Panc1 (cell line): ENCODE data around the gene RPL5. TPM values are rescaled to one million over a fixed set of nuclear protein-coding genes. Genes with fewer than 3 reads are reported as not detected.

Source experiments
- ATAC-seq: fragments of 200-7000 bp; cut with Tn5 transposase; 2 replicates; pipeline ENCODE4 v1.9.1; 2020; ENCODE audit warnings: mild to moderate bottlenecking, moderate library complexity
- BruUV-seq: library from RNA; stranded (reverse); fragments of 400-500 nt; replicated peaks from 2 replicates; lab custom pipeline; 2021; lab: Mats Ljungman, UMichigan
- CTCF ChIA-PET: fragments of 300-600 bp; sonication (Branson Sonifier 250); formaldehyde crosslinking; loops from one replicate; lab custom pipeline; 2022; ENCODE audit warnings: antibody characterized with exemption; lab: Charles Lee
- POLR2A ChIA-PET: fragments of 300-600 bp; sonication (Branson Sonifier 250); formaldehyde crosslinking; loops from one replicate; lab custom pipeline; 2022; ENCODE audit warnings: antibody characterized with exemption; lab: Charles Lee
- DNase-seq: peaks from one replicate; pipeline ENCODE4 v3.0.0-alpha.2; 2010; ENCODE audit warnings: low read depth, low spot score
- H3K27ac ChIP-seq: 2 replicates; pipeline ENCODE4 v1.5.1; 2011; ENCODE audit warnings: mild to moderate bottlenecking, low read length, inconsistent platforms
- H3K27me3 ChIP-seq: fragments of 200-500 bp; sonication (Bioruptor generic); 2 replicates; pipeline ENCODE4 v1.6.0; 2014; ENCODE audit warnings: low read length, inconsistent platforms; ENCODE audit not compliant: control insufficient read depth, insufficient read depth
- H3K36me3 ChIP-seq: fragments of 200-500 bp; sonication (Bioruptor generic); 2 replicates; pipeline ENCODE4 v1.5.1; 2014; ENCODE audit warnings: inconsistent platforms, mild to moderate bottlenecking, low read length, moderate library complexity; ENCODE audit not compliant: control insufficient read depth, insufficient read depth
- H3K4me1 ChIP-seq: 2 replicates; pipeline ENCODE4 v1.5.1; 2011; ENCODE audit warnings: inconsistent platforms, mild to moderate bottlenecking, low read length, moderate library complexity; ENCODE audit not compliant: control insufficient read depth, insufficient read depth
- H3K4me3 ChIP-seq, 2 experiments: 2 replicates each; pipeline ENCODE4 v1.5.1; 2011 to 2012; ENCODE audit warnings: low read depth in 2 of 2, low read length in 2 of 2, mild to moderate bottlenecking in 2 of 2, inconsistent platforms in 1 of 2, moderate library complexity in 1 of 2
- H3K9me3 ChIP-seq: fragments of 200-500 bp; sonication (Bioruptor generic); 2 replicates; pipeline ENCODE4 v1.5.1; 2014; ENCODE audit warnings: low read depth, mild to moderate bottlenecking, inconsistent platforms, low read length, moderate library complexity; ENCODE audit not compliant: control insufficient read depth, insufficient read depth
- POLR2AphosphoS5 ChIP-seq: IDR thresholded peaks from 2 replicates; pipeline ENCODE4 v1.6.1; 2012; ENCODE audit warnings: mild to moderate bottlenecking, low read depth, low read length, moderate library complexity
- REST ChIP-seq, 2 experiments: IDR thresholded peaks; 2 replicates each; pipeline ENCODE4 v1.6.1; 2011 to 2012; ENCODE audit warnings: low read depth in 2 of 2, control low read depth in 1 of 2, low read length in 1 of 2, mild to moderate bottlenecking in 1 of 2, moderate library complexity in 1 of 2; ENCODE audit not compliant: insufficient read depth in 1 of 2
- SIN3A ChIP-seq: IDR thresholded peaks from 2 replicates; pipeline ENCODE4 v1.6.1; 2012; ENCODE audit warnings: low read depth, mild to moderate bottlenecking, low read length, moderate library complexity, borderline replicate concordance; ENCODE audit not compliant: insufficient read depth
- TCF7L2 ChIP-seq: IDR thresholded peaks from 2 replicates; pipeline ENCODE4 v1.6.1; 2011; ENCODE audit warnings: mild to moderate bottlenecking, low read depth, low read length, inconsistent platforms
- in situ Hi-C: cut with HindIII; loops from 2 replicates; pipeline ENCODE4 v1.10.0; 2016; ENCODE audit warnings: low sequenced_read_pairs, low pct_unique_long_range_greater_than_20kb
- intact Hi-C: fragments of 100-400 bp; cut with micrococcal nuclease; formaldehyde crosslinking; loops from one replicate; pipeline ENCODE4 v1.10.0; 2022; ENCODE audit not compliant: unreplicated experiment
- total RNA-seq: library from RNA; stranded (reverse); gene quantifications from one replicate; pipeline ENCODE4 v1.2.1, GENCODE V29; 2021; ENCODE audit not compliant: unreplicated experiment
- TF ChIP-seq, protein P1 (sequence below): fragments of 450-650 bp; IDR thresholded peaks from 2 replicates; pipeline ENCODE4 v1.5.1; 2017; ENCODE audit warnings: mild to moderate bottlenecking

RPL5 gene
- total RNA-seq, 1 experiment from 2014 or later, result 446 TPM

- no peak for TF ChIP-seq POLR2AphosphoS5
- no peak for TF ChIP-seq SIN3A
- no peak for TF ChIP-seq TCF7L2
- no peak for TF ChIP-seq REST (IDR thresholded peaks at IDR 0.05; ENCODE audit: insufficient read depth in 1 of 2, low read depth in 2 of 2, low read length in 1 of 2)
- TF ChIP-seq, protein P1, sequence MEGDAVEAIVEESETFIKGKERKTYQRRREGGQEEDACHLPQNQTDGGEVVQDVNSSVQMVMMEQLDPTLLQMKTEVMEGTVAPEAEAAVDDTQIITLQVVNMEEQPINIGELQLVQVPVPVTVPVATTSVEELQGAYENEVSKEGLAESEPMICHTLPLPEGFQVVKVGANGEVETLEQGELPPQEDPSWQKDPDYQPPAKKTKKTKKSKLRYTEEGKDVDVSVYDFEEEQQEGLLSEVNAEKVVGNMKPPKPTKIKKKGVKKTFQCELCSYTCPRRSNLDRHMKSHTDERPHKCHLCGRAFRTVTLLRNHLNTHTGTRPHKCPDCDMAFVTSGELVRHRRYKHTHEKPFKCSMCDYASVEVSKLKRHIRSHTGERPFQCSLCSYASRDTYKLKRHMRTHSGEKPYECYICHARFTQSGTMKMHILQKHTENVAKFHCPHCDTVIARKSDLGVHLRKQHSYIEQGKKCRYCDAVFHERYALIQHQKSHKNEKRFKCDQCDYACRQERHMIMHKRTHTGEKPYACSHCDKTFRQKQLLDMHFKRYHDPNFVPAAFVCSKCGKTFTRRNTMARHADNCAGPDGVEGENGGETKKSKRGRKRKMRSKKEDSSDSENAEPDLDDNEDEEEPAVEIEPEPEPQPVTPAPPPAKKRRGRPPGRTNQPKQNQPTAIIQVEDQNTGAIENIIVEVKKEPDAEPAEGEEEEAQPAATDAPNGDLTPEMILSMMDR, result no peak
- intact Hi-C loops (no loop called here), in situ Hi-C loops (no loop called here)
- Histone ChIP-seq H3K4me1 (no peaks in the 10 kb centered on the region), H3K9me3 (no peaks in the 10 kb centered on the region), H3K36me3 (no peaks in the 10 kb centered on the region), H3K4me3 (no peak overlapping the region), H3K27ac (no peak overlapping the region), H3K27me3 (no peaks in the 10 kb centered on the region)
- no TSS peak for BruUV-seq
- DNase-seq, result no peak
- ChIA-PET POLR2A (no interaction called here), CTCF (interaction anchor here (0.7 kb wide), 1 partner anchor 21 kb away, joined by 3 read pairs; no protein-coding TSS in a partner anchor)
- no peak for ATAC-seq
Measured at GRCh38 chr1:92884195-92884594, 52.4 kb downstream of the RPL5 start.

DNA sequence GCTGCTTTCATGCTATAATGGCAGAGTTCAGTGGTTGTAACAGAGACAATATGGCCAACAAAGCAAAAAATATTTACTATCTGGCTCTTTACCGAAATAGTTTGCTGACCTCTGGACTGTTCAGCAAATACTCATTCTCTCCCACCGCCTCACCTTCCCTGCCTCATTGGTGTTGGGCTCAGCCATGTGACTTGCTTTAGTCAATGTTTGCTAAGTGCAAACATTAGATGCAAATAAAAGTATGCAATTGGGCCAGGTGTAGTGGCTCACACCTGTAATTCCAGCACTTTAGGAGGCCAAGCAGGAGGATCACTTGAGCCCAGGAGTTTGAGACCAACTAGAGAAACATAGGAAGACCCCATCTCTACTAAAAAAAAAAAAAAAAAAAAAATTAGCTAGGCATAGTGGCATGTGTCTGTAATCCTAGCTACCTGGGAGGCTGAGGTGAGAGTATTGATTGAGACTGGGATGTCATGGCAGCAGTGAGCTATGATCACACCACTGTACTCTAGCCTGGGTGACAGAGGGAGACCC, 55.1 kb downstream of the RPL5 start:
- POLR2A ChIA-PET, result interaction anchor here (0.6 kb wide), 1 partner anchor 81 kb away, joined by 4 read pairs; no protein-coding TSS in a partner anchor

More for the DNA sequence above, 55.1 kb downstream of the RPL5 start:
- TF ChIP-seq REST (IDR thresholded peaks at IDR 0.05; ENCODE audit: insufficient read depth in 1 of 2, low read depth in 2 of 2, low read length in 1 of 2) (no peak), TCF7L2 (no peak), POLR2AphosphoS5 (no peak), SIN3A (no peak)
- TF ChIP-seq, protein P1, result no peak
- intact Hi-C loops (no loop called here), in situ Hi-C loops (no loop called here)
- no peak for ATAC-seq
- no peaks in the 10 kb centered on the region for H3K9me3 ChIP-seq
- CTCF ChIA-PET, result no interaction called here
- H3K27me3 ChIP-seq, result no peaks in the 10 kb centered on the region
- H3K4me3 ChIP-seq, result no peak overlapping the region
- H3K27ac ChIP-seq, result no peak overlapping the region
- no peak for DNase-seq
- no peaks in the 10 kb centered on the region for H3K4me1 ChIP-seq
- BruUV-seq, result no TSS peak
- no peaks in the 10 kb centered on the region for H3K36me3 ChIP-seq
